ENCODE data around the gene ATF7. TPM values are rescaled to one million over a fixed set of nuclear protein-coding genes. Genes with fewer than 3 reads are reported as not detected.

ATF7 gene
- total and polyA plus RNA-seq, 2 experiments from 2014 or later, result 12.8 to 21.5 TPM

DNA sequence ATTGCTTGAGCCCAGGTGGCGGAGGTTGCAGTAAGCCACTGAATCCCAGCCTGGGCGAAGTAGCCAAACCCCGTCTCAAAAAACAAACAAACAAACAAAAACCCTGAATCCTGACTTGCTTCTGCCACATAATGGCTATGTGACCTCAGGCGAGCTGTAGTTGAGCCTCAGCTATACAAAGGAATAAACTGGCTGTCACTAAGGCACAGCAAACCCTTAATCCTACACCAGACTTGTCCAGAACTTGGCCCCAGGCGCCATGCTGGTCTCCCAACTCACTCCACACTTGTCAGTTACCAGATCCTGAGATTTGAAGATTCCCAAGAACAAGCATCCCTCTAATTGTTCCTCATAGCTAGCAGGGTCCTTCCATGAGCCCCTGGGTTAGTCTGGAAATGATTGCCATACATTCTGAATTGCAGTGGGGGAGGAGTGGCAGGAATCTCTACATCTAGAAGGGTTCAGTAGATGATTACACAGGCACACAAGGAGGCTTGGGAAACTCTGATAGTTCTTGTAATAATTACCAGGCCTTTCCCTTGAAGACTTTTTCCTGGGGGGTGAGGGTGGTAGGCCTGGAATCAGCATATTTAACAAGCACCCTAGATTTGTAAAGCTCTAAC, 136.8 kb downstream of the ATF7 start:
- Histone ChIP-seq H4K20me1 (ENCODE audit: insufficient read depth) (no peaks in the 10 kb centered on the region), H2AFZ (no peak overlapping the region), H3K9ac (no peak overlapping the region), H3K27me3 (replicated peaks; ENCODE audit: insufficient read depth) (no peaks in the 10 kb centered on the region), H3K27ac (no peak overlapping the region), H3K4me2 (ENCODE audit: unreplicated experiment) (no peak overlapping the region), H3F3A (ENCODE audit: insufficient read depth) (peaks cover 5% of the 10 kb centered on the region), H3K9me2 (ENCODE audit: insufficient read depth) (no peaks in the 10 kb centered on the region), H3K36me3 (ENCODE audit: low read depth) (no peaks in the 10 kb centered on the region), H3K9me3 (ENCODE audit: low read depth) (no peaks in the 10 kb centered on the region), H3K4me1 (ENCODE audit: insufficient read depth) (peaks cover 9% of the 10 kb centered on the region; the same call in 1 of the 2 replicates), H3K4me3 (no peak overlapping the region), H3K79me2 (ENCODE audit: insufficient read depth) (peaks cover 42% of the 10 kb centered on the region)
- TF ChIP-seq EZH2phosphoT487 (IDR thresholded peaks at IDR 0.05; ENCODE audit: insufficient read depth, low read depth) (no peak), EZH2 (IDR thresholded peaks at IDR 0.05; ENCODE audit: insufficient read depth, poor library complexity, severe bottlenecking) (no peak)
- in situ Hi-C loops (cut with MboI), result no loop called here
- WGBS, 2 experiments (ENCODE audit: low coverage in 1 of 2, low lambda C conversion rate in 2 of 2, missing lambda C conversion rate in 2 of 2), result 89 to 97% methylated on average over 5 of the region's 5 CpGs
- DNase-seq, result no peak

DNA sequence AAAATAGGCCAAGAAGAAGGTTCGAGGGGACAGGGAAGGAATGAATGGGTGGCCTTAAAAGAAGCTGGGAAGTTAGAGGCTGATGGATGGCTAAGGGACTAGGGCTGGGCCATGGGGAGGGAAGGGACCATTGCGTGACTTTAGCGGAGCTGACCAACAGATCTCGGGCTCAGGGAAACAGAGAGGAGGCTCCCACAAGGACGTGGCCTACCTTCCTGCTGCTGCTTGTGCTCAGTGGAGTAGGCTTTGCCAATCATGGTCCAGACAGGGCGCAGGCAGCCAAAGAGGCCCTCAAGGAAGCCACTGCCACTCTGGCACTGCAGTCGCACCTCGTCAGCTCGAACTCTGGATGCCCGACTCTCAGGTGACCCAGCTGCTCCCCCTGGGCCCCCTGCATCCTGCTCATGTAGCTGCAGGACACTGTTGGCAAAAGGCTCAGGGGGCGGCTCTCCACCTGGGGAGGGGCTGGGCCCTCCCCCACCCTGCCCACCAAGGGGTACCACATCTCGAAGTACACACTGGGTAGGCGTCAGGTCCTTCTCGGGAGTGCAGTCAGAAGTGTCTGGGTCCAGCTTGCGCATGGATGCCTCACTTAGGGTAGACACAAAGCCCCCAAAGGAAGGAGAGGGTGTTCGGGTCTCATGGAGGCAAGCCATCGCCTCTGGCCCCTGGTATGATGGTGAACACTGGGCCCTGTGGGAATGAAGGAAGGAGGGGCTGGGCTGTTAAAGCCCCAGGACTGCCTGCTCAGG, 139.3 kb downstream of the ATF7 start:
- Histone ChIP-seq H3K79me2 (ENCODE audit: insufficient read depth) (peaks cover 32% of the 10 kb centered on the region), H3K4me3 (no peak overlapping the region), H3K9ac (no peak overlapping the region), H3K4me1 (ENCODE audit: insufficient read depth) (peaks cover under 1% of the 10 kb centered on the region), H3K27me3 (replicated peaks; ENCODE audit: insufficient read depth) (no peaks in the 10 kb centered on the region), H2AFZ (no peak overlapping the region), H3K9me3 (ENCODE audit: low read depth) (no peaks in the 10 kb centered on the region), H4K20me1 (ENCODE audit: insufficient read depth) (peaks cover 4% of the 10 kb centered on the region; the same call in 1 of the 2 replicates), H3K4me2 (ENCODE audit: unreplicated experiment) (no peak overlapping the region), H3K27ac (no peak overlapping the region), H3K36me3 (ENCODE audit: low read depth) (peaks cover 16% of the 10 kb centered on the region), H3K9me2 (ENCODE audit: insufficient read depth) (no peaks in the 10 kb centered on the region), H3F3A (ENCODE audit: insufficient read depth) (peaks cover 23% of the 10 kb centered on the region)
- no peak for DNase-seq
- in situ Hi-C loops (cut with MboI), result no loop called here
- TF ChIP-seq EZH2phosphoT487 (IDR thresholded peaks at IDR 0.05; ENCODE audit: insufficient read depth, low read depth) (no peak), EZH2 (IDR thresholded peaks at IDR 0.05; ENCODE audit: insufficient read depth, poor library complexity, severe bottlenecking) (no peak)
- 75 to 79% methylated on average over 17 of the region's 17 CpGs for WGBS, 2 experiments (ENCODE audit: low coverage in 1 of 2, low lambda C conversion rate in 2 of 2, missing lambda C conversion rate in 2 of 2)

DNA sequence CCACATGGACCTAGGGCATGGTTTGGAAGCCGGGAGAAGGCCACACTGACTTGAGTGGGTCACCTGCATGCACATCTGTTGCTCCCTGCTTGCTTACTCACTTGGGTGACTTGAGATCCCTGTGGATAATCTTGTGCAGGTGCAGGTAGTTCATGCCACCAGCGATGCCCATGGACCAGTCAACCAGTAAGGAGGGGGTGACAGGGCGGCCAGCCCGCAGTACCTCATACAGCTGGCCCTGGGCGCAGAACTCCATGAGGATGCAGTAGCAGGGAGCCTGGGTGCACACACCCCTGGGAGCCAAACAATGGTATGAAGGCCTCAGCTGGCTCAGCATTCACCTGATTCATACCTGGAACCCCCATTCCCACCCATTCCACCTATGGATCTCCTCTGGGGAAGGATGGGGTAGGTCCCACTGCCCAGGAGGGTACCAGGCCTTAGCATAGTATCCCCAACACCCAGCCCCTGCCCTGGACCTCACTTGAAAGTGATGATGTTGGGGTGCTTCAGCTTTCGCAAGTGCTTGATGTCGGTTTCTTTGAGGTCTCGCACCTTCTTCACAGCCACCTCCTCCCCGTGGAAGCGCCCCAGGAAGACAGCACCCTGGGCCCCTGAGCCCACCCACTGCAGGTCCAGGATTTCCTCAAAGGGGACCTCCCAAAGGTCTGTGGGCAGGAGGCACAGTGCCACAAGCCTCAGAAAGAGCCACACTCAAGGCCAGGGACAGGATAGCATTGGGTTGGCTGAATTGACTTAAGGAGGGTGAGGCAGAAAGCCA, 140.0 kb downstream of the ATF7 start:
- peaks cover 28% of the 10 kb centered on the region for H3K79me2 ChIP-seq (ENCODE audit: insufficient read depth)
- H3F3A ChIP-seq (ENCODE audit: insufficient read depth), result peaks cover 31% of the 10 kb centered on the region
- H3K4me1 ChIP-seq (ENCODE audit: insufficient read depth), result peaks cover 8% of the 10 kb centered on the region
- no peak overlapping the region for H3K4me3 ChIP-seq
- H4K20me1 ChIP-seq (ENCODE audit: insufficient read depth), result peaks cover 7% of the 10 kb centered on the region; the same call in 1 of the 2 replicates
- in situ Hi-C loops (cut with MboI), result no loop called here
- H3K27me3 ChIP-seq (replicated peaks; ENCODE audit: insufficient read depth), result no peaks in the 10 kb centered on the region
- H3K27ac ChIP-seq, result no peak overlapping the region
- H3K9me2 ChIP-seq (ENCODE audit: insufficient read depth), result no peaks in the 10 kb centered on the region
- no peak overlapping the region for H3K9ac ChIP-seq
- no peaks in the 10 kb centered on the region for H3K9me3 ChIP-seq (ENCODE audit: low read depth)
- WGBS, 2 experiments (ENCODE audit: low coverage in 1 of 2, low lambda C conversion rate in 2 of 2, missing lambda C conversion rate in 2 of 2), result 89 to 92% methylated on average over 10 of the region's 10 CpGs
- no peak overlapping the region for H3K4me2 ChIP-seq (ENCODE audit: unreplicated experiment)
- H2AFZ ChIP-seq, result no peak overlapping the region
- DNase-seq, result no peak
- TF ChIP-seq EZH2 (IDR thresholded peaks at IDR 0.05; ENCODE audit: insufficient read depth, poor library complexity, severe bottlenecking) (no peak), EZH2phosphoT487 (IDR thresholded peaks at IDR 0.05; ENCODE audit: insufficient read depth, low read depth) (no peak)
- H3K36me3 ChIP-seq (ENCODE audit: low read depth), result peaks cover 20% of the 10 kb centered on the region

All from GM23248 (cell line).